AG04450 (cell line): ENCODE results near the gene MARCHF6. TPM values are rescaled to one million over a fixed set of nuclear protein-coding genes. Genes with fewer than 3 reads are reported as not detected.

Experiments
- CTCF ChIA-PET: fragments of 300-600, 350-600 bp; formaldehyde crosslinking; extraction: SDS; loops from one replicate; lab custom pipeline; 2022; ENCODE audit warnings: antibody characterized with exemption, inconsistent platforms; lab: Charles Lee
- POLR2A ChIA-PET: fragments of 350-600 bp; formaldehyde crosslinking; extraction: SDS; loops from one replicate; lab custom pipeline; 2021; ENCODE audit warnings: antibody characterized with exemption, inconsistent platforms; lab: Yijun Ruan, JAX
- DNase-seq: peaks from one replicate; pipeline ENCODE4 v3.0.0-alpha.2; 2011; ENCODE audit warnings: low read depth, low spot score
- H3K27ac ChIP-seq: one replicate; pipeline ENCODE4 v1.5.1; 2012; ENCODE audit warnings: low read depth, low read length, control low read depth
- H3K27me3 ChIP-seq: one replicate; pipeline ENCODE4 v1.6.0; 2012; ENCODE audit warnings: low read length; ENCODE audit not compliant: control insufficient read depth, insufficient read depth
- H3K4me3 ChIP-seq: 2 replicates; pipeline ENCODE4 v1.5.1; 2011; ENCODE audit warnings: mild to moderate bottlenecking, low read depth, low read length, control low read depth
- H3K9me3 ChIP-seq: 2 replicates; pipeline ENCODE4 v1.5.1; 2012; ENCODE audit warnings: low read length; ENCODE audit not compliant: control insufficient read depth, insufficient read depth
- polyA plus RNA-seq: library from polyadenylated mRNA; depleted of rRNA; stranded (reverse); fragments of >200 nt; gene quantifications from 2 replicates; pipeline ENCODE4 v1.2.3, GENCODE V29; 2011
- TF ChIP-seq, protein P1 (sequence below): IDR thresholded peaks from 2 replicates; pipeline ENCODE4 v1.5.1; 2011; ENCODE audit warnings: low read depth, low read length, control low read depth, inconsistent platforms

Gene MARCHF6
- polyA plus RNA-seq, 1 experiment: 136 TPM

DNA sequence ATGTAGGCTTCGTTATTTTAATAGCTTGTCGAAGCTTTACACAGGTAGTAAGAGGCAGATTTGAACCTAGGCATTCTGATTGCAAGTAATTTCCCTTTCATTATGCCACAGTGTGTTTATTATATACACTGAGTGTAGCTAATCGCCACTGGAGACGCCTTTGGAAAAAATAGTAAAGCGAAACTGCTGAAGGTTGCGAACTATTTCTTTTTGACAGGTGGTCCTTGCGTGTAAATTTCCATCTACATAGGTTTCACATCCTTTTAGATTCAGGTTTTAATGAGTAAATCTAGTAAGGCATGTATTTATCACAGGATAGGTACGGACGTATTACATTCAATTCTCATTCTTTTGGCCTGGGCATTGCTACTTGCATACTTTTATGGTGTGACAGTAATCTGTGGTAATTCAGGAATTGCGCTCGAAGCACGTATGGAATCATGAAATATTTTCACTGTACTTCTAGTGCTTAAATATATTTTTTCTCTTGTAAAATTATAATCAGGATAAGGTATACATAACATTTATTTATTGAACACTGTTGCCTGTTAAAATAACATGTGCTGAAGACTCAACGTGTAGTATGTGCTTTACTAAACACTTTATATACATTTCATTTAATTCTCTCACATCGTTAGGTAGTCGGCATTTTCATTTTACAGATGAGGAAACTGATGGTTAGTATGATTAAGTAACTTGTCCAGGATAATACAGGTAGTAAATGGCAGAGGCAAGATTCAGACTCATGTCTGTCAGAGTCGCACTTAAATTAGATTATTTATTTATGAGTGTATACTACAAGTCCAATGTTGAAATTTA lies 1.8 kb downstream of the MARCHF6 start:
- TF ChIP-seq, protein P1, sequence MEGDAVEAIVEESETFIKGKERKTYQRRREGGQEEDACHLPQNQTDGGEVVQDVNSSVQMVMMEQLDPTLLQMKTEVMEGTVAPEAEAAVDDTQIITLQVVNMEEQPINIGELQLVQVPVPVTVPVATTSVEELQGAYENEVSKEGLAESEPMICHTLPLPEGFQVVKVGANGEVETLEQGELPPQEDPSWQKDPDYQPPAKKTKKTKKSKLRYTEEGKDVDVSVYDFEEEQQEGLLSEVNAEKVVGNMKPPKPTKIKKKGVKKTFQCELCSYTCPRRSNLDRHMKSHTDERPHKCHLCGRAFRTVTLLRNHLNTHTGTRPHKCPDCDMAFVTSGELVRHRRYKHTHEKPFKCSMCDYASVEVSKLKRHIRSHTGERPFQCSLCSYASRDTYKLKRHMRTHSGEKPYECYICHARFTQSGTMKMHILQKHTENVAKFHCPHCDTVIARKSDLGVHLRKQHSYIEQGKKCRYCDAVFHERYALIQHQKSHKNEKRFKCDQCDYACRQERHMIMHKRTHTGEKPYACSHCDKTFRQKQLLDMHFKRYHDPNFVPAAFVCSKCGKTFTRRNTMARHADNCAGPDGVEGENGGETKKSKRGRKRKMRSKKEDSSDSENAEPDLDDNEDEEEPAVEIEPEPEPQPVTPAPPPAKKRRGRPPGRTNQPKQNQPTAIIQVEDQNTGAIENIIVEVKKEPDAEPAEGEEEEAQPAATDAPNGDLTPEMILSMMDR: no peak
- DNase-seq: no peak
- Histone ChIP-seq H3K27me3 (no peaks in the 10 kb centered on the region), H3K9me3 (no peaks in the 10 kb centered on the region; the same call in 1 of the 2 replicates), H3K4me3 (peak overlapping the region; percentile 82), H3K27ac (no peak overlapping the region)
- ChIA-PET CTCF (interaction anchor here (1.3 kb wide), 1 partner anchor 25 kb away, joined by 3 read pairs; no protein-coding TSS in a partner anchor), POLR2A (interaction anchor here (0.6 kb wide), 1 partner anchor 27 kb away, joined by 6 read pairs; no protein-coding TSS in a partner anchor)

DNA sequence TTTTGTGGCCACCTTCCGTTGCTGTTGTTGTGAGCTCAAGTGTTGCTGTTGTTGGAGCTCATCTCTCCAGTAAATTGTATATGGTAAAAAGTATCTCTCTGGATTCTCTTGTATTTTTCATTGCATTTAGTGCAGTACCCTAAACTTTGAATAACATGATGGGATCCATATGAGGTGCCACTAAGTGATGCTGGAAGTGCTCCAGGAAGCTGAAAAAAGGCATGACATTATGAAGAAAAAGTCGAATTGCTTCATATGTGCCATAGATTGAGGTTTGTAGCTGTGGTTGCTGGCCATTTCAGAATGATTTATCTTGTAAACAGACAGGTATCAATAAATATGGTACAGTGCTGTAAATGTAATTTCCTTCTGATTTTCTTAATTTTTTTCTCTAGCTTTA lies 5.5 kb downstream of the MARCHF6 start:
- Histone ChIP-seq H3K27ac (no peak overlapping the region), H3K27me3 (no peaks in the 10 kb centered on the region), H3K4me3 (no peak overlapping the region), H3K9me3 (no peaks in the 10 kb centered on the region)
- DNase-seq: no peak
- ChIA-PET POLR2A (no interaction called here), CTCF (interaction anchor here (1.2 to 1.8 kb wide), 3 partner anchors 29 to 75 kb away, joined by 5 to 7 read pairs (median 6); no protein-coding TSS in a partner anchor)
- TF ChIP-seq, protein P1: no peak

- Histone ChIP-seq H3K27ac (no peak overlapping the region), H3K9me3 (no peaks in the 10 kb centered on the region), H3K27me3 (no peaks in the 10 kb centered on the region), H3K4me3 (no peak overlapping the region)
- TF ChIP-seq, protein P1: no peak
- DNase-seq: no peak
- ChIA-PET POLR2A (no interaction called here), CTCF (no interaction called here)
These were observed 7.2 kb downstream of the MARCHF6 start for GRCh38 chr5:10360686-10361085.

DNA sequence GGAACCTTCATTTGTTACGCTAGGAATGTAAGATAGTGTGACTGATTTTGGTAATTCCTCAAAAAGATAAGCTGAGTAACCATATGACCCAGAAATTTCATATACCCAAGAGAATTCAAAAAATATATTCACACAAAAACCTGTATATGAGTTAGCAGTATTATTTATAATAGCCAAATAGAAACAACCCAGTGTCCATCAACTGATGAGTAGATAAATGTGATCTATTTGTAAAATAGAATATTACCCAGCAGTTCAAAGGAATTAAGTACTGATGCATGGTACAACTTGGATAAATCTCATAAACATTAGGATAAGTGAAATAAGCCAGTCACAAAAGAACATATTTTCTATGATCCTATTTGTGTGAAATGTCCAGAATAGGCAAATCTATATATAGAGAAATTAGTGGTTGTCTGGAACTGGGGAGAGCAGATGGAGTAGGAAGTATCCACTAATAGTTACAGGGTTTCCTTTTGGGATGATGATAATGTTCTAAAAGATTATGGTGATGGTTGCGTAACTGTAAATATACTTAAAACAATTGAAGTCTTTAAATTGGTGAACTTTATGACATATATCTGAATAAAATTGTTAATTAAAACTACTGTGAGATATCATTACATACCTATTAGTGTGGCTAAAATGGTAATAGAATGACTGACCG lies 10.2 kb downstream of the MARCHF6 start:
- DNase-seq: no peak
- TF ChIP-seq, protein P1: no peak
- H3K4me3 ChIP-seq: no peak overlapping the region
- ChIA-PET CTCF (interaction anchor here (0.5 kb wide), 1 partner anchor 165 kb away, joined by 4 read pairs; no protein-coding TSS in a partner anchor), POLR2A (no interaction called here)
- H3K27me3 ChIP-seq: no peaks in the 10 kb centered on the region
- H3K27ac ChIP-seq: no peak overlapping the region
- H3K9me3 ChIP-seq: no peaks in the 10 kb centered on the region
